ENCODE results near the gene MAT2A.

MAT2A gene

DNA sequence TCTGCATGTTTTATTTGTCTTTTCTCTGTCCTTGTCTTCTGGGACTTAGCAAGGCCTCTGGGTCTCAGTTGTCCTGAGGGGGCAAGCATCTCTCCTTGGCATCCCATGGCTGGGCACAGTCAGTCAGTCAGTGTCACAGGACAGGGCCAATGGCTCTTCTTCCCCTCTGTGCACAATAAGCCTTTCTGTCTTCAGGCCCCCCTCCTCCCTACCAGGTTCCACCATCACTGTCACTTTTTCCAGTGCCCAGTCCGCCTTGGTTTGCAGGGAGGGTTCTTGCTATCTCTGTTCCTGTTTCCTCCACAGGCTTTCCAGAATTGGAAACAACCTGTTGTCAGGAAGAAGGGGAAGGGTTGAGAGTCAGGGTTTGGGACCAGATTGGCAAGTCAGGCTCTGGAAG, 43.5 kb downstream of the MAT2A start:
- DNase-seq = no peak
- H3K4me3 ChIP-seq (ENCODE audit: low read depth, low read length) = no peak overlapping the region
- in situ Hi-C loops (cut with HindIII; ENCODE audit: low pct_ligation_motif_present, low sequenced_read_pairs) = no loop called here
- H3K27me3 ChIP-seq (replicated peaks) = no peaks in the 10 kb centered on the region
- no peak overlapping the region for H3K27ac ChIP-seq
- no peak for TF ChIP-seq CTCF (IDR thresholded peaks at IDR 0.05; ENCODE audit: low read depth, low read length, missing control alignments)
- H3K36me3 ChIP-seq (replicated peaks) = no peaks in the 10 kb centered on the region

GRCh38 chr2:85583667-85584353, 44.8 kb downstream of the MAT2A start:
- H3K27ac ChIP-seq = no peak overlapping the region
- peak overlapping the region; percentile 58 for H3K4me3 ChIP-seq (ENCODE audit: low read depth, low read length)
- H3K36me3 ChIP-seq (replicated peaks) = no peaks in the 10 kb centered on the region
- no peak for DNase-seq
- in situ Hi-C loops (cut with HindIII; ENCODE audit: low pct_ligation_motif_present, low sequenced_read_pairs) = no loop called here
- TF ChIP-seq CTCF (IDR thresholded peaks at IDR 0.05; ENCODE audit: low read depth, low read length, missing control alignments) = no peak
- H3K27me3 ChIP-seq (replicated peaks) = no peaks in the 10 kb centered on the region

DNA sequence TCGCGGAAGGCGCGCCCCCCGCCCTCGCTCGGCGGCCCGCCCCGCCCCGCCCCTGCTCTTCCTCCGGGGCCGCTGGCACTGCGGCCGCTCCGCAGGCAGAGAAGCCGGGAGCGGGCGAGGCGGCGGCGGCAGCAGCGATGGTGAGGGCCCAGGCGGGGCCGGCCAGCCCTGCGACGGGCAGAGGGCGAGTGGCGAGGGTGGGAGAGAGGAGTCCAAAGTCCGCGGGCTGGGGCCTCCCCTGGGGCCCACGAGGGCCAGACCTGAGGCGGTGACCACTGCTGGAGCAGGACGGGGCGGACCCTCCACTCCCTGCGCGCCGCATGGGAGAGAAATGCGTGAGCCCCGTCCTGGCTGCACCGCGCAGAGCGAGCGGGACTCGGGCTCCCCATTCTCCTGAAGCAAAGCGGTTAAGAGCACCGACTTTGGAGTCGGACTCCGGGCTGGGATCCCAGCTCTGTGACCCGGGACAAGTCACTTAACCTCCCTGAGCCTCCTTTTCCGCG, 45.4 kb downstream of the MAT2A start, which contains the start of gene VAMP5:
VAMP5 (plus strand) TSS at position 78 of the 503 bp plus-strand sequence; CDS start at position 138, 60 bp downstream.
- H3K27me3 ChIP-seq (replicated peaks) = no peaks in the 10 kb centered on the region
- no peak for TF ChIP-seq CTCF (IDR thresholded peaks at IDR 0.05; ENCODE audit: low read depth, low read length, missing control alignments)
- peak within 1 kb of the TSS; percentile 58 for H3K4me3 ChIP-seq (ENCODE audit: low read depth, low read length)
- in situ Hi-C loops (cut with HindIII; ENCODE audit: low pct_ligation_motif_present, low sequenced_read_pairs) = no loop called here
- H3K27ac ChIP-seq = no peak within 1 kb of the TSS
- H3K36me3 ChIP-seq (replicated peaks) = no peaks in the 10 kb centered on the region
- DNase-seq = no peak

DNA sequence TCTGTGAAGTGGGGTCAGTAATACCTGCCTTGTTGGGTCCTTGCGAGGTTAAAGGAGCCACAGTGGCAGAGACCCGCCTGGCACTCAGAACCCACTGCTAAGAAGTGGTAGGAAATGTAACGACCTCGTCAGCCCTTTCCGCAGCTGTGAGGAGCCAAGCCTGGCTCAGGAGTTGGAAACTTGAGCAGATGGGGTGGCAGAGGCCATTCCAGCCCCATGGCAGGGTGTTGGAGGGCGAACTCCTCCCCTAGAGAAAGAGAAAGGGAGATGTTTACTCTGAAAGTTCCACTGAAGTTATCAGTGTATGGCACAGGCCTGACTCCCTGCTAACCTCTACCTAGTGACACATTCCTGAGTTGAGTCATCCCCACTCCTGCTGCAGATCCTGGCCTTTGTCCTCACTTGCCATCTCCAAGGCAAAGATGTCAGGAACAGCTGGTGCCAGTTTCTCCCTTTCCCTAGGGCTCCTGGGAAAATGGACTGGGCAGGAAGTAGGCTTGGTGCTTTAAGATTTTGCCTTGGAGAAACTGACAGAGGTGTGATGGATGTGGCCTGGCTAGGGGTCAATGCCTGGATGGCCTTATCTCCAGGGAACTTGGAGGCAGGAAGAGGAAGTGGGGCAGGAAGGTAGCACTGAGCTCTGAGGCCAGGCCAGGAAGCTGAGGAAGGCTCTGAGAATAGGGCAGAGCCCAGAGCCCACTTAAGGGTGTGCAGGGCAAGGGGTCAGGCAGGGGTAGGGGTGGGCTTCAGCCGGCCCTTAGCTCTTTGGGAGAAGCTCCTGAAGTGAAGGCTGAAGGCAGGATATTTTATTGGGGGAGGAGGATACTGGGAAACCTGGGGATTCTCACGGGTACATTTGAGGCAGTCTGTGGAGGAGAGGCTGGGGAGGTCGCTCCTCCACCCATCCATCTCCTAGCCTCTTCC, 46.2 kb downstream of the MAT2A start:
- no peak for DNase-seq
- no peaks in the 10 kb centered on the region for H3K27me3 ChIP-seq (replicated peaks)
- in situ Hi-C loops (cut with HindIII; ENCODE audit: low pct_ligation_motif_present, low sequenced_read_pairs) = no loop called here
- H3K27ac ChIP-seq = no peak overlapping the region
- peak overlapping the region; percentile 58 for H3K4me3 ChIP-seq (ENCODE audit: low read depth, low read length)
- no peaks in the 10 kb centered on the region for H3K36me3 ChIP-seq (replicated peaks)
- TF ChIP-seq CTCF (IDR thresholded peaks at IDR 0.05; ENCODE audit: low read depth, low read length, missing control alignments) = no peak

GRCh38 chr2:85585781-85586105, 46.8 kb downstream of the MAT2A start:
- TF ChIP-seq CTCF (IDR thresholded peaks at IDR 0.05; ENCODE audit: low read depth, low read length, missing control alignments) = no peak
- no peak overlapping the region for H3K4me3 ChIP-seq (ENCODE audit: low read depth, low read length)
- in situ Hi-C loops (cut with HindIII; ENCODE audit: low pct_ligation_motif_present, low sequenced_read_pairs) = no loop called here
- DNase-seq = no peak
- no peaks in the 10 kb centered on the region for H3K36me3 ChIP-seq (replicated peaks)
- H3K27ac ChIP-seq = no peak overlapping the region
- H3K27me3 ChIP-seq (replicated peaks) = no peaks in the 10 kb centered on the region

Measured in brain microvascular endothelial cell (primary cell).